Measurements from ENCODE around the gene ABCA6.

DNA sequence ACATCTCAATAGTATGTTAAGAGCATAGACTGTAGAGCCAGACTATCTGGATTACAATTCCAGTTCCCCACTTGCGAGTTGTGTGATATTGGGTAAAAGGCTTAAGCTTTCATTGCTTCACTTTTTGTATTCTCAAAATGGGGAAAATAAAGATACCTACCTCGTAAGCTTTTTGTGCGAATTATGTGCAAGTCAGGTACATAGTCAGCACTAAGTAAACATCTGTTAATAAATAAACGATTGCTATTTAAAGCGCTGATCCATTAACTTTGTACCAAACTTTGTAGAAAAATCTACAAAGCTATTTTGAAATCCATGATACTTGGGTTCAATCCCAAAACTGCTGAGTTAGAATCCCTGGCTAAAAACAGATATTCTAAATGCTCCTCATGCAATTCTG lies 19.6 kb downstream of the ABCA6 start:
- no peak for TF ChIP-seq TAF1 (IDR thresholded peaks at IDR 0.05; ENCODE audit: borderline replicate concordance, insufficient read depth, low read length)
- TF ChIP-seq SIN3A (IDR thresholded peaks at IDR 0.05; ENCODE audit: borderline replicate concordance, insufficient read depth, low read length) = no peak

Data from PFSK-1 (cell line).